RPMI7951 (cell line): Measurements from ENCODE around the gene NRBF2. TPM values are rescaled to one million over a fixed set of nuclear protein-coding genes. Genes with fewer than 3 reads are reported as not detected.
A peak's percentile ranks its signal among the peaks of the same experiment; 100 is the strongest.
"Not testable (repeated sequence)": the region's sequence is repeated elsewhere in the genome, so short reads cannot be mapped to it uniquely, and the experiment has no call there.

Experiments
- DNase-seq: peaks from one replicate; pipeline ENCODE4 v3.0.0-alpha.2; 2012; ENCODE audit warnings: low read depth
- total RNA-seq: library from RNA; depleted of rRNA; stranded (reverse); fragments of >200 nt; shearing (Covaris generic); gene quantifications from 2 replicates; pipeline ENCODE4 v1.2.3, GENCODE V29; 2014

Gene NRBF2
- total RNA-seq, 1 experiment from 2014 or later, result 25.6 TPM

DNA sequence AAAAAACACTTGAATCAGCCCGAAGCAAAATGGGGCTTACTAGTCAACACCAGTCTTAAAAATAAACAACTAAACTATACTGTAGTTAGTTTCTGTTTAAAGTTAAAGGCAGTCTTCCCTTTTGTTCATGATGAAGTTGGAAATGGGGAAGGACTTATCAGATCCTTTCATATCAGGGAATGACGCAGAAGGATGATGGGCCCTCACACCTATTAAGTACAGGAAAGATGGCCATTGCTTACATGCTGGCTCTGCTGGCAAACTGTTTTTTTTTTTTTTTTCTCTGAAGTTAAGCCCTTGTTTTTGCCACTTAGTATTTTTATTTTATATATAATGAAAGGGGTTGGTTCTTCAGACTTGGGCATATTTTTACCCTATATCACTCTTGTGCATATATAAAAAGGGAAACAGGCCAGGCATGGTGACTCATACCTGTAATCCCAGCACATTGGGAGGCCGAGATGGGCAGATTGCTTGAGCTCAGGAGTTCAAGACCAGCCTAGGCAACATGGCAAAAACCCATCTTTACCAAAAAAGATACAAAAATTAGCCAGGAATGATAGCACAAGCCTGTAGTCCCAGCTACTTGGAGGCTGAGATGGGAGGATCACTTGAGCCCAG lies 16.6 kb upstream of the NRBF2 start:
- no peak for DNase-seq

DNA sequence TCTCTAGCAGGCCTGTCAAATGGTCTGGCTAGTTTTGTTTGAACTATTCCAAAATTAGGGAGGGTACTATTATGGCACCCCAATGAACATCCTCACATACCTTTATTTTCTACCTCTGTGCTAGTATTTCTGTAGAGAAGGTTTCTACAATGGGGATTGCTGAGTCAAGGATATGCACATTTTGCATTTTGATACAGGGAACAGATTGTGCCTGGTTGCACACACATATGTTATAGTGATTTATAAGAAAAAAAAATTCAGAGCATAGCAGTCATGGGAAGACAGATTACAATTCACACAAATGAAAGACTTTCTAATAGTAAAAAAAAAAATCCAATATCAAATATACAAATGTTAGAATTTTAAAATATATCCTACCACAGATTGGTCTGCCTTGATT lies 14.1 kb upstream of the NRBF2 start:
- no peak for DNase-seq

DNA sequence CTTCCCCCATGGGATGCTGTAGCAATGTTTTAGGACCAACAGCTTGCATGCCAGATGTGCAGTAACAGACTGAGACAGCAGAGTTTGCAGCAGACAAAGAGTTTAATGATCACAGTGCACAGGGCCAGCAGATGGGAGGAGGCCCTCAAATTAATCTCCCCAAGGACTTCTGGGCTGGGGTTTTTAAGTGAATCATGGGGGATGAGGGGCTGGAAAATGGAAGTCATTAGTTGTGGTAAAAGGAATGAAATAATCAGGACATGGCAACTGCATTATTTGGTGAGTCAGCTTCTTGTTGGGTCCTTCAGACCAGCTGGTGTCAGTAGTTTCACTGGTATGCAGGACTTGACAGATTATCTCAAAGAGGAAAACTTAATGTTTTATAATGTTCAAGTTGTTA lies 12.6 kb upstream of the NRBF2 start:
- DNase-seq, result peak; percentile 86

DNA sequence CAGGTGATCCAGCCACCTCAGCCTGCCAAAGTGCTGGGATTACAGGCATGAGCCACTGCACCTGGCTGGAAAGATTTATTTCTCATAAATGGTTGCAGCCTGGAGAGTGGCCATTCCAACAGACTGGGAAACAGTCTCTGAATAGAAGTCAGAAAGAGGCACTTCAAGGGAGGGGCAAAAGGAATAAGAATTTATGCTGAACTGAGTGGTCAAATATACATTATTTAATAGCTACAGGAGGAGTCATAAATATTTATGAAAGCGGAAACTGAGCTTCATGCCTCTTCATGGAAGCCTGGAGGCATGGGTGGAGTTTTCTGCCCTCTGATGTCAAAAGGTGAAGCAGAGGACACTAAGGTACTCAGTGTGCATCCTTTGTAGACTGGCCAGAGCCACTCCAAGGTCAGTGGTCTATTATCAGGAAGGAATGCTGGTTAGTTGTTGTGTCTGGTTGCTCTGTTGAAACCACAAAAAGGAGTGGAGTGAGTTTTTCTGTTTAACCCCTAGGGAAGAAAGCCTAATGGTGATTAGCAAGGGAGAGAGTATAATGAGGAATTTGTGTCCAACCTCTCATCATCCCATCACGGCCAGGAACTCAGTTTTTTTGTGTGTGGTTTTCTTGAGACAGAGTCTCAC lies 9.3 kb upstream of the NRBF2 start:
- peak; percentile 47 for DNase-seq

DNA sequence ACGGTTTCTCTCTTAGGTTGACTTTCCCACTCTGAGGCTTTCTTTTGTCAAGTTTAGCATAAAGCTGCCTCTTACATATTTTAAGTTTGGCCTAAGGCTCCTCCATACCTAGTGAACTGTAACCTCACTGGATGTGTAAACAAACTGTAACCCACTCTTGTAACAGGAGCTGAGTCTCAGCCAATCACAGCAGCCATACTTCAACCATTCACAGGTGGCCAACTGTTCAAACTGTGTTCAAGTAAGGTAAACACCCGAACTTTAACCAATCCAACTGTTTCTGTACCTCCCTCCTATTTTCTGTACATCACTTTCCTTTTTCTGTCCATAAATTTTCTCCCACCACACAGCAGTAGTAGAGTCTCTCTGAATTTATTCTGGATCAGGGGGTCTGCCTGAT lies 7.7 kb upstream of the NRBF2 start:
- no peak for DNase-seq

DNA sequence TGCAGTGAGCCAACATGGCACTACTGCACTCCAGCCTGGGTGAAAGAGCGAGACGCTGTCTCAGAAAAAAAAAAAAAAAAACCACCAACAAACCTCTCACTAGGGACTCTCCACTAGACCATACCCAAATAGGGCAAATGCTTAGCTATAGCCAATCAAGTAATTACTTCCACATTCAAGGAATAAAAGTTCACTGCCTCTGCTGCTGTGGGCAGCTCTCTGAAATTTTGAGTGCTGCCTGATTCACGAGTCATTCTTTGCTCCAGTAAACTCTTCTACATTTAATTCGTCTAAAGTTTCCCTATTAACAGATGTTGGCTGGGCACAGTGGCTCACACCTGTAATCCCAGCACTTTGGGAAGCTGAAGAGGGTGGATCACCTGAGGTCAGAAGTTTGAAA lies 4.7 kb upstream of the NRBF2 start:
- no peak for DNase-seq

DNA sequence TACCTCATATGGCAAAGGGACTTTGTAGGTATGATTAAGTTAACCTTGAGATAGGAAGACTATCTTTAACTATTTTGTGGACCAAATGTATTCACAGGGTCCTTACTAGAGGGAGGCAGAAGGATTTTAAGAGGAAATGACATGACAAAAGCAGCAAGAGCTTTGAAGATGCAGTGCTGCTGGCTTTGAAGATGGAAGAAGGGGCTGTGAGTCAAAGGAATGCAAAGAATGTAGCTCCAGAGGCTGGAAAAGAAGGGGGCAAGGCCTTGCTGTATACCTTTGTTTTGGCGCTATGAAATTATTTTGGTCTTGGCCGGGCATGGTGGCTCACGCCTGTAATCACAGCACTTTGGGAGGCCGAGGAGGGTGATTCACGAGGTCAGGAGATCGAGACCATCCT lies 3.2 kb upstream of the NRBF2 start:
- DNase-seq, result no peak

DNA sequence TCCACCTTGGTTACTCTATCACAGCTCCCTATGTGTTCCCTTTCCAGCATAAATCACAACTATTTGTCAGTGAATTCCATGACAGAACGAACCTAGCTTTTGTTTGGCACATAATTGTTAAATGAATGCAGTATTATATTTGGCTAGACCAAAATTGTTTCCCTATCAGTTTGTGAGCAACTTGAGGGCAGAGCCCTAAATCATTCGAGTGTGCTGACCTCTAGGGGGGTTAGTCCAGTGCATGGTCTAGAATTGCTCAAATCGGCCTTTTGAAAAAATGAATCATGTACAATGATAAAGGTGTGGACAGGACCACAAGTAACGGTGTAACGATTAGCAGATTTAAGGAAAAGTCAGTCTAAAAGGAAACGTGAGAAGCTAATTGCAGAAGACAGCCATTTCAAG lies 475 bp upstream of the NRBF2 start:
- DNase-seq, result no peak

DNA sequence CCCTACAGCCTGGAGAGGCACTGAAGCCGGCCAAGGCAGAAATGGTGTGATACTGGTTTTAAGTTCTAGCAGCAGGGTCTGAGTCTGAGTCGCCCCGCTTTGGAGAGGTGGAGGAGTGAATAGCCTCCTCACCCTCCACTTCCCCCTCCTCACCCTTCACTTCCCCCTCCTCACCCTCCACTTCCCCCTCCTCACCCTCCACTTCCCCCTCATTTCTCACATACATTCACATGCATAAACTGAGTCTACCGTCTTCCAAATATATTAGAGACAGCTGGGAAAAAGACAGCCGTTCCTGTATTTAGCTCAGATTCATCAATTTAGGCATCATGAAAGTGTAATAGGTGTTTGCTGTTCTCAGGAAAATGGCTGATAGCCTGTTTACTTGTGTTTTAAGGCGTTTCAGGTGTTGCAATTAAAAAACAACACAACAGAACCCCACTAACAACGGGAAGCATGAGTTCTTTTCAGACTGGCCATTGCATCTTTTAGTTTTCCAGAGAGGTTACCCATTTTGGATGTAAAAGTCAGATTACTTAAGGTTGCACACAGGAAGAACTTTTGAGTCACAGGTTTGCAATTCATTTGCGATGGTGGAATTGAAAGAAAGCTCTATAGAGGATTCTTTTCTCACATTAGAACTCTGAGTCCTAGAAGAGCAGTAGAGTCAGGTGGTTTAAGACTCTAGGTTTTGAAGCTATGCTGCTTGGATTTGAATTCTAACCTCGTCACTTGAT lies 861 bp downstream of the NRBF2 start:
- no peak for DNase-seq

DNA sequence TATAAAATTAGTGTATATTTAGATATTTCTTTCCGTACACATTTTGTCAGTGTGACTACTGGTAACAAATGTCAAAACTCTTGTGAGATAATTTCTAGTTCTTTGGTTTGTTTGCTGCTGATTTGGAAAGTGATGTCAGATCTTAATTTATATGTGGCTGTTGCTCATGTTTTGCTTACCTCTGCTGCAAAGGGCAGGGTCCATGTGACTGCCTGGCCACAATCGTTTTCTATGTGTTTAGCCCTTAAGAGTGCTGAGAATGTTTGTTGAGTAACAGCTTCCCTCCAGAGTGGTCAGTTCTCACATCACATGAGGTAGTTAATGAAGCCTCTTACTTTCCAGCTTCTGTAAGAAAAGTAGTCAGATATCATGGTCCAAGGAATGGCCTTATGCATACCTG lies 4.2 kb downstream of the NRBF2 start:
- no peak for DNase-seq

DNA sequence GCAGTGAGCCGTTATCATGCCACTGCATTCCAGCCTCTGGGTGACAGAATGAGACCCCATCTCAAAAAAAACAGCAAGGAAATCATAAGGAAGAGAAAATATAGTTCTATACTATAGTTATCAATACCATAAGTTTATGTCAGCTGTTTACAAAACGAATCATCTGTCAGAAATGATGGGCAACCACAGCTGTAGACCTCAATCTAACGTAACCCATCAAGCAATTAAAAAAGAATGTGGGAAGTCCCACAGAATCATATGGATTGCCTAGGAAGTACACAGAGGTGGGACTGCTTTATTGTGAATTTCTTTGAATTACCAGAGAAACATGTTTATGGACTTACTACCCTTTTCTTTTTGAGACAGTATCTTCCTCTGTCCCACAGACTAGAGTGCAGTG lies 6.9 kb downstream of the NRBF2 start:
- no peak for DNase-seq

DNA sequence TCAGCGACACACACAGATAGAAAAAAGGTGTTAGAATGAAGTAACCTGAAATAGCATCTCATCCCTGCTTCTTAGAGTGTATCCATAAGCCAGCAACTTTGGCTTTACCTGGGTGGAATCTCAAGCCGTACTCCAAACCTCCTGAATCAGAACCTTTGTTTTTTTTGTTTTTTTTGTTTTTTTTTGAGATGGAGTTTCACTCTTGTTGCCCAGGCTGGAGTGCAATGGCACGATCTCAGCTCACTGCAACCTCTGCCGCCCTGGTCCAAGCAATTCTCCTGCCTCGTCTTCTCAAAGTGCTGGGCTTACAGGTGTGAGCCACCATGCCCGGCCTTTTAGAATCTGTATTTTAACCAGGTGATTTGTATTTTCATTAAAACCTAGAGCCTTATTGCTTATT lies 9.0 kb downstream of the NRBF2 start:
- DNase-seq, result no peak

DNA sequence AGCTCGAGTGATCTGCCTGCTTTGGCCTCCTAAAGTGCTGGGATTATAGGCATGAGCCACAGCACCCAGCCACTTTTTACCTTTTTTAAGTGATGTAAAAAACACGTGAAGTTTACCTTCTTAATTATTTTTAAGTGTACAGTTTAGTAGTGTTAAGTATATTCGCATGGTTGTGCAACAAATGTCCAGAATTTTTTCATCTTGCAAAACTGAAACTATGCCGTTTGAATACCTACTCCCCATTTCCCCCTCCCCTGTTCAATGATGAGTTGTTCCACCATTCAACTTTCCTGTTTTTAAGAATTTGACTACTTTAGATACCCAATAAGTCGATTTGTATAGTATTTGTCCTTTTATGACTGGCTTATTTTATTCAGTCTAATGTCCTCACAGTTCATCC lies 10.9 kb downstream of the NRBF2 start:
- no peak for DNase-seq

DNA sequence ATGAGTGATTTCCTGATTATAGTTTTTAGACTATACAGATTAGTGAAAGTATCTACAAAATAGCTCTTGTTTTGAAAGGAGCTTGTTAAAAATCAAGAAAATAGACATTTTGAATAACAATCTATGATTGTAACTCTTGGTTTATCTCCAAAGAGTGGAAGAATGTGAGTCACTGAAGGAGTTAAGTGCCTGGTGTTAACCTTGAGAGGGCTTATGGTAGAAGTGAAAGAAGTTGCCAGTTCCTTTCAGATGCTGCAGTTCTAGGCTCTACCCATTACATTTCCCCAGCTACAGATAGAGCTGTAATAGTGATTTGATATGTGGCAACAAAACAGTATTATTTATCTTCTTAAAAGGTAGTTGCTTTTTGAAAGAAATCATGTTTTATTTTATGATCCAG lies 12.7 kb downstream of the NRBF2 start:
- no peak for DNase-seq

DNA sequence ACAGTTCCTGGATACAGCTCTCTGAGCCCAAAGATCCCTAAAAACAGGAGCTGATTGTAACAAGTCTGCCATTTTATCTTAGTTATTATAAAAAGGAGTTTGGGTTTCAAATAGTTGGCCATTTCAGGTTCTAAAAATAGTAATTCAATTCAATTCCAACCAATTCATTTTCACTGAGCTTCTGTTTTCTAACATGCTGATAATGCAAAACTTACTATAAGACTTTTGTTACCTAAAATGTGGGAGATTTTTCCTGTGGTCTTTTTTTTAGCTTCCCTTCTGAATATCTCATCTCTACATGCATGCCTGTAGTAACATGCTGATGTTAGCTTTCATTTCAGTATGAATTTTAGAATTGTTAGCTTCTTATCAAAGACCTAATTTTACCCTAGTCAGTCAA lies 13.4 kb downstream of the NRBF2 start:
- DNase-seq, result no peak

DNA sequence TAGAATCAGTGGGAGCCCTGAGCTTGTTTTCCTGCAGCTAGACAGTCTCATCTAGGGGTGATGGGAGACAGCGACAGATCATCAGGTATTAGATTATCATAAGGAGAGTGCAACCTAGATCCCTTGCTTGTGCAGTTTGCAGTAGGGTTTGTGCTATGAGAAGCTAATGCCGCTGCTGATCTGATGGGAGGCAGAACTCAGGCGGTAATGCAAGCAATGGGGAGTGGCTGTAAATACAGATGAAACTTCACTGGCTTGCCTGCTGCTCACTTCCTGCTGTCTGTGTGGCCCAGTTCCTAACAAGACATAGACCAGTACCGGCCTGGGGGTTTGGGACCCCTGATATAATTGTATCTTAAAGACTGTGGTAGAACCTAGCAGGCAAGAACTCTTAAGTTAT lies 17.6 kb downstream of the NRBF2 start:
- DNase-seq, result no peak

DNA sequence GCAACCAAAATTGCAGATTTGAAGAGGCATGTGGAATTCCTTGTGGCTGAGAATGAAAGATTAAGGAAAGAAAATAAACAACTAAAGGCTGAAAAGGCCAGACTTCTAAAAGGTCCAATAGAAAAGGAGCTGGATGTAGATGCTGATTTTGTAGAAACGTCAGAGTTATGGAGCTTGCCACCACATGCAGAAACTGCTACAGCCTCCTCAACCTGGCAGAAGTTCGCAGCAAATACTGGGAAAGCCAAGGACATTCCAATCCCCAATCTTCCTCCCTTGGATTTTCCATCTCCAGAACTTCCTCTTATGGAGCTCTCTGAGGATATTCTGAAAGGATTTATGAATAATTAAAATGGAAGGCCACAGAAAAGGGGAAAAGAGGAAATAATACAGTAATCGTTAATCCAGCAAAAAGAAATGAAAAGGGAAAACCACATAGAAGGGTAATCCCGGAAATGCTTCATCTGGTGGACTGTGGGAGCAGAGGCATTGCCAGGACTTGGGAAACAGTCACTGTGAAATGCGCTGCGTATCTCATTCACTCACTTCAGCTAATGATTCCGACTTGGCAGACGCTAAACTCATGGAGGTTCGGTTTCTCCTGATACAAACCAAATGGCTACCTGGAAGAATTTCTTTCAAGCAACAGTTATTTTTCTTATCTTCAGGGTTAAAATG lies 20.9 kb downstream of the NRBF2 start:
- not testable (repeated sequence) for DNase-seq

DNA sequence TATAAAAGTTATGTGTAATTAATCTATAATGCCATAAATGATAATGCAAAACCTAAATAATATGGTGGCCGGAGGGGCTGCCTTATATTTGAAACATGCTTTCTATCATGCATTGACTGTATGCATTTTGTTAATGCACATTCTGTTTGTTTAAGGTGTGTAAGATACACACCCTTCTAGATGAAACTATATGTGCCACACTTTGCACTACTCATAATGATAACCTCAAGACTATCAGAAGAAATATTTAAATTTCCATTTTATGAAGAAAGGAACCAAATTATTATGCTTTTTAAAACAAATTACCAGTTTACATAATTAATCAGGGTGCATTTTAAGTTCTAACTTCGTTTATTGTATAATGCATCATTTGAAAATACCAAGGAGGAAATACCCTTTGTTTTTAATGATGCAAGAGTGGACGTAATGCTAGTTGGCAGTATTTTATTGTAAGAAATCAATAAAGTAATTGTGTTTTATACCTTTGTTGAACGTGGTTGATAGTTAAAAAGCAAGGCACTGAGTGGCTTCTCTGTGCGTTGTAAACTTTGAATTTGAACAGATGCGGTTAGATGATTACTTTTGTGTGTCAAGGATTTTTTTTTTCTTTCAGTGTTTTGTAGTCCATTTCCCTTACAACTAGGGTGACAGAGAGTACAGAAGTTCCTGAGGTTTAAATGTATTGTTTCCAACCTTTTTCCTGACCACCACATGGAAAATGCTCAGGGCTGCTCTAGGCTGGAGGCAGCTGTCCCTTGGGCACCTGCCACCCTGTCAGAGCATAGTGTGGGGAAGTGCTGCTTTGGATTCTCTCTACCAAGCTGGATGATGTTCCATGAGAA lies 21.6 kb downstream of the NRBF2 start:
- no peak for DNase-seq

DNA sequence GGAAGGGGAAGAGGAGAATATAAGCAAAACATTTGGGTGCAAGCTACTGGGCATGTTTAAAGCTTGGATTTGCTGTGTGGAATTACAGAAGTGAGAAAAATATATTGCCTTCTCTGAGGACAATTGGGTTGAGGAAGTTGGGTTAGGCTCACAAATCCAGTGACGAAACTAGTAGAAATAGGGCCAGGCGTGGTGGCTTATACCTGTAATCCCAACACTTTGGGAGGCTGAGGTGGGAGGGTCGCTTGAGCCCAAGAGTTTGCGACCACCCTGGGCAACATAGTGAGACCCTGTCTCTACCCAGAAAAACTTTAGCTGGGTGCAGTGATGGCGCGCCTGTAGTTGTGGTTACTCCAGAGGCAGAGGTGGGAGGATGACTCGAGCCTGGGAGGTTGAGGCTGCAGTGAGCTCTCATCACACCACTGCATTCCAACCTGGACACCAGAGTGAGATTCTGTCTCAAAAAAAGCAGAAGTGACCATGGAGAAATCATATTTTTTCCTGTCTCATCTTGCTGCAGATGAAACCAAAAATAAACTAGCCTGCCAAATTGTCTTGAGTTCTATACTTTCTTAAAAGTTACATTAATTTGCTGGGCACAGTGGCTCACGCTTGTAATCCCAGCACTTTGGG lies 22.4 kb downstream of the NRBF2 start:
- no peak for DNase-seq

DNA sequence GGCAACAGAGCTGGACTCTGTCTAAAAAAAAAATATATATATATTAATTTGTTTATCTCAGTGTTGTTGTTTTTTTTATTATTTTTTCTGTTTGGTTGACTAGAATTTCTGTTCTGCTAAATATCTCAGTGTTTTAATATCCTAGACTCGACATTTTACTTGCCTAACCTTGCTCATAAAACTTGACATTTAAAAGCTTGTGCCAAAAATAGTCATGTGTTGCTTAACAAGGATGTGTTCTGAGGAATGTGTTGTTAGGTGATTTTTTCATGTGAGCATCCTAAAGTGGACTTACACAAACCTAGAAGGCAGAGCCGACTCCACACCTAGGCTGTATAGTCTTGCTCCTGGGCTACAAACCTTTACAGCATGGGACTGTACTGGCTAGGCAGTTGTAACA lies 23.1 kb downstream of the NRBF2 start:
- no peak for DNase-seq

DNA sequence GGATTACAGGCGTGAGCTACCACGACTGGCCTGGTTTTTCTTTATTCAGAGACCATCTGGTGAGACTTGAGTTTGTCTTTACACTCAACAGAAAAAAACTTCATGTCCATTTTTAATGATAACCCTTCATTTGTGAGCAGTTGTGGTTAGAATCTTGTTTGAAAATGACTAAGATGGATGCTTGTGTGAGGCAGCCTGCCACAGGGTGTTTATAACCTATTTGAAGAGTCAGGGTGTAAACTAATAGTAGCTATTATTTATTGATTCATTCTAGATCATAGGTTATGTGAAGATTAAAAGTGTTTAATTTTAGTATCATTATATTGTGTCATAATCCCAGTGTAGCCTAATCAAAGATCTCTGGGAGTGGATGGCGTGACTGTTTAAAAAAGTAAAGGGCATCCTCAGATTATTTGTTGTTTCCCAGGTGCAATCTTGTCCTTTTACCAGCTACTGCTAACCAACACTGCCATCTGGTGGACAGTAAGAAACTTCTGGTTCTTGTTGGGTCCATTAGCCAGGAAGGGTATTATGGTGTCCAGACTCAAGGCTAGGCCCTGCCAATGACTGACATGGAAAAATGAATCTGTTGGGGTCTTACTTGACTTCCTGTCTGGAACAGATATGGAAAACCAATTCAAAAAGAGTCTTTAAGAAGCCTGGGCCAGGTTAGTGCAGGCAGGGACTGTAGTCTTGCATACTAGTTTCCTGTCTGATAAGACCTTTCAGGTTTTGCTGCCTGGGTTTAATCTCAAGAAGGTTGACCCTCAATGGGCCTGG lies 24.9 kb downstream of the NRBF2 start:
- peak; percentile 80 for DNase-seq
